Small intestine (tissue), 7 donors: Measurements from ENCODE around the gene ARHGEF25. TPM values are rescaled to one million over a fixed set of nuclear protein-coding genes. Genes with fewer than 3 reads are reported as not detected.
"Not testable (repeated sequence)": the region's sequence is repeated elsewhere in the genome, so short reads cannot be mapped to it uniquely, and the experiment has no call there.

Source experiments
- DNase-seq, 2 donors: peaks; one replicate each; pipeline versions ENCODE4 v3.0.0 to v3.0.0-alpha.2; 2013
- FAIRE-seq: peaks from 2 replicates; lab custom pipeline; 2012; peaks lifted over from hg19 to GRCh38; lab: Jason Lieb, UNC
- H3K27ac ChIP-seq, 3 donors: one replicate each; pipeline ENCODE4 v1.5.1; 2013; ENCODE audit warnings: low read length in 2 of 3, mild to moderate bottlenecking in 2 of 3, control low read depth in 1 of 3, inconsistent platforms in 1 of 3, low read depth in 1 of 3, moderate library complexity in 1 of 3
- H3K27me3 ChIP-seq, 3 donors: one replicate each; pipeline ENCODE4 v1.6.1; 2013; ENCODE audit warnings: low read length in 3 of 3, inconsistent platforms in 1 of 3; ENCODE audit not compliant: control insufficient read depth in 3 of 3, insufficient read depth in 3 of 3
- H3K36me3 ChIP-seq, 3 donors: one replicate each; pipeline ENCODE4 v1.6.1; 2013; ENCODE audit warnings: low read length in 3 of 3, inconsistent platforms in 1 of 3, low read depth in 1 of 3, mild to moderate bottlenecking in 1 of 3, moderate library complexity in 1 of 3; ENCODE audit not compliant: control insufficient read depth in 3 of 3, insufficient read depth in 2 of 3
- H3K4me1 ChIP-seq, 3 donors: one replicate each; pipeline ENCODE4 v1.6.1; 2013; ENCODE audit warnings: low read length in 2 of 3, inconsistent platforms in 1 of 3, low read depth in 1 of 3, mild to moderate bottlenecking in 1 of 3, moderate library complexity in 1 of 3; ENCODE audit not compliant: control insufficient read depth in 3 of 3, insufficient read depth in 2 of 3
- H3K4me3 ChIP-seq, 3 donors: one replicate each; pipeline ENCODE4 v1.5.1; 2013; ENCODE audit warnings: low read length in 3 of 3, control low read depth in 1 of 3, inconsistent platforms in 1 of 3, low read depth in 1 of 3, mild to moderate bottlenecking in 1 of 3, moderate library complexity in 1 of 3
- H3K9me3 ChIP-seq, 2 donors: one replicate each; pipeline ENCODE4 v1.6.1; 2013; ENCODE audit warnings: low read depth in 1 of 2, low read length in 1 of 2; ENCODE audit not compliant: control insufficient read depth in 2 of 2, insufficient read depth in 1 of 2
- WGBS, 3 donors: extraction: QIAGEN DNeasy Blood & Tissue Kit; methylation state at CpG; one replicate each; pipeline ENCODE4 v1.1.7; 2013; 5-methylcytosine and 5-hydroxymethylcytosine counted together
- polyA plus RNA-seq, 4 donors: library from polyadenylated mRNA; stranded (reverse) in 3 of 4; unstranded in 1 of 4; fragments of 200-250 nt in 3 of 4; fragments of 120-200 nt in 1 of 4; gene quantifications; one replicate each; pipeline versions ENCODE4 v1.2.1 to v1.2.3, GENCODE V29; 2013
- donor health status: healthy with polysubstance abuse.
- donor health status: control.
- donor health status: control.
- donor health status: Bipolar disorder and iron deficiency.
- donor health status: healthy.

Gene ARHGEF25
- polyA plus RNA-seq, 4 donors, result 4.6 to 11.8 (median 6.0) TPM; not detected in 1

GRCh38 chr12:57613427-57614109 is 2.3 kb downstream of the ARHGEF25 start:
- no peak overlapping the region for H3K27ac ChIP-seq
- FAIRE-seq (no peak), DNase-seq (no peak)
- 75 to 79% (median 76%) methylated on average over 8 to 10 of the region's 10 CpGs for WGBS, 3 donors
- H3K4me3 ChIP-seq, result no peak overlapping the region
- H3K9me3 ChIP-seq, result no peaks in the 10 kb centered on the region
- peaks cover 0 to 93% (median 16%) of the 10 kb centered on the region in 3 donors for H3K27me3 ChIP-seq
- peaks cover 0 to 15% (median 5%) of the 10 kb centered on the region in 3 donors for H3K4me1 ChIP-seq
- peaks cover 0 to 17% (median 0%) of the 10 kb centered on the region in 3 donors for H3K36me3 ChIP-seq

- Histone ChIP-seq H3K27ac (no peak overlapping the region), H3K27me3 (peaks cover 0 to 97% (median 22%) of the 10 kb centered on the region in 3 donors), H3K36me3 (peaks cover 0 to 9% (median 0%) of the 10 kb centered on the region in 3 donors), H3K4me3 (no peak overlapping the region), H3K9me3 (no peaks in the 10 kb centered on the region), H3K4me1 (peaks cover 0 to 17% (median 5%) of the 10 kb centered on the region in 3 donors)
- 31 to 44% (median 41%) methylated on average over 14 of the region's 14 CpGs for WGBS, 3 donors
- FAIRE-seq (no peak), DNase-seq (no peak)
Observed at GRCh38 chr12:57614178-57614947, 3.1 kb downstream of the ARHGEF25 start.

- H3K4me3 ChIP-seq, result no peak overlapping the region
- H3K9me3 ChIP-seq, result no peaks in the 10 kb centered on the region
- FAIRE-seq, result no peak
- no peak for DNase-seq
- 82 to 85% (median 82%) methylated on average over 11 of the region's 11 CpGs for WGBS, 3 donors
- H3K27ac ChIP-seq, result no peak overlapping the region
- H3K4me1 ChIP-seq, result peaks cover 0 to 22% (median 5%) of the 10 kb centered on the region in 3 donors
- H3K36me3 ChIP-seq, result peaks cover 0 to 9% (median 0%) of the 10 kb centered on the region in 3 donors
- H3K27me3 ChIP-seq, result peaks cover 0 to 98% (median 27%) of the 10 kb centered on the region in 3 donors
Observed at GRCh38 chr12:57614948-57615500, 3.8 kb downstream of the ARHGEF25 start.

- Histone ChIP-seq H3K27ac (no peak overlapping the region), H3K9me3 (no peaks in the 10 kb centered on the region), H3K4me3 (no peak overlapping the region), H3K27me3 (peaks cover 0 to 98% (median 32%) of the 10 kb centered on the region in 3 donors), H3K36me3 (peaks cover 0 to 9% (median 0%) of the 10 kb centered on the region in 3 donors), H3K4me1 (peaks cover 0 to 16% (median 5%) of the 10 kb centered on the region in 3 donors)
- WGBS, 3 donors, result 73 to 81% (median 78%) methylated on average over 5 of the region's 5 CpGs
- no peak for DNase-seq
- no peak for FAIRE-seq
Observed at GRCh38 chr12:57615637-57616036, 4.4 kb downstream of the ARHGEF25 start.

GRCh38 chr12:57616383-57617101 is 5.3 kb downstream of the ARHGEF25 start:
- WGBS, 3 donors, result 63 to 72% (median 66%) methylated on average over 3 of the region's 3 CpGs
- peaks cover 0 to 19% (median 0%) of the 10 kb centered on the region in 3 donors for H3K4me1 ChIP-seq

GRCh38 chr12:57617942-57618341 is 6.7 kb downstream of the ARHGEF25 start:
- Histone ChIP-seq H3K36me3 (peaks cover 0 to 9% (median 0%) of the 10 kb centered on the region in 3 donors), H3K9me3 (no peaks in the 10 kb centered on the region), H3K27ac (no peak overlapping the region), H3K4me3 (no peak overlapping the region), H3K4me1 (peaks cover 0 to 19% (median 0%) of the 10 kb centered on the region in 3 donors), H3K27me3 (peaks cover 0 to 100% (median 40%) of the 10 kb centered on the region in 3 donors)
- DNase-seq (no peak), FAIRE-seq (no peak)
- 45 to 48% (median 46%) methylated on average over 11 of the region's 11 CpGs for WGBS, 3 donors

More at GRCh38 chr12:57616383-57617101, 5.3 kb downstream of the ARHGEF25 start:
- FAIRE-seq (no peak), DNase-seq (no peak)
- Histone ChIP-seq H3K9me3 (no peaks in the 10 kb centered on the region), H3K4me3 (no peak overlapping the region), H3K27me3 (peaks cover 0 to 98% (median 39%) of the 10 kb centered on the region in 3 donors), H3K27ac (no peak overlapping the region), H3K36me3 (peaks cover 0 to 9% (median 0%) of the 10 kb centered on the region in 3 donors)

- not testable (repeated sequence) for H3K4me3 ChIP-seq, H3K27ac ChIP-seq, H3K36me3 ChIP-seq, FAIRE-seq, DNase-seq, H3K9me3 ChIP-seq
- 90 to 93% (median 92%) methylated on average over 6 of the region's 6 CpGs for WGBS, 3 donors
- H3K4me1 ChIP-seq, result peaks cover 0 to 19% (median 0%) of the 10 kb centered on the region in 3 donors
- peaks cover 0 to 99% (median 38%) of the 10 kb centered on the region in 3 donors for H3K27me3 ChIP-seq
Observed at GRCh38 chr12:57618431-57618830, 7.2 kb downstream of the ARHGEF25 start.
